Measurements from ENCODE around the gene CACNB1.

- TF ChIP-seq EZH2 (IDR thresholded peaks at IDR 0.05; ENCODE audit: insufficient read depth, poor library complexity, severe bottlenecking) = no peak
- no peak for TF ChIP-seq EZH2phosphoT487 (IDR thresholded peaks at IDR 0.05; ENCODE audit: insufficient read depth, low read depth)
Observed at GRCh38 chr17:39131616-39132015, 65.9 kb downstream of the CACNB1 start.
